HCT116 (cell line): ENCODE data around the gene HDX. TPM values are rescaled to one million over a fixed set of nuclear protein-coding genes. Genes with fewer than 3 reads are reported as not detected.

Experiments used
- ATAC-seq: fragments of 200-7000 bp; cut with Tn5 transposase; 2 replicates; pipeline ENCODE4 v1.9.1; 2020; ENCODE audit warnings: mild to moderate bottlenecking, moderate library complexity
- BruUV-seq: library from RNA; stranded (reverse); fragments of 400-500 nt; replicated peaks from 2 replicates; lab custom pipeline; 2021; lab: Mats Ljungman, UMichigan
- CTCF ChIA-PET: fragments of 300-600 bp; sonication (Branson Sonifier 250); formaldehyde crosslinking; loops from one replicate; lab custom pipeline; 2021; ENCODE audit warnings: antibody characterized with exemption; lab: Charles Lee
- POLR2A ChIA-PET: fragments of 300-600, 350-600 bp; sonication (Branson Sonifier 250); formaldehyde crosslinking; loops from one replicate; lab custom pipeline; 2021; ENCODE audit warnings: antibody characterized with exemption; lab: Charles Lee
- RAD21 ChIA-PET, 2 experiments: fragments of 300-600 bp; sonication (Branson Sonifier 250); formaldehyde crosslinking; loops; one replicate each; lab custom pipeline; 2023; ENCODE audit warnings: low total read pairs in 2 of 2; ENCODE audit not compliant: uncharacterized antibody in 2 of 2, unreplicated experiment in 2 of 2, low non-redundant PET in 1 of 2; lab: Charles Lee
- DNase-seq: peaks from one replicate; pipeline ENCODE4 v3.0.0-alpha.2; 2010; ENCODE audit warnings: low read depth, low spot score
- H2AFZ ChIP-seq: fragments of 200-600 bp; shearing (Covaris generic), sonication (generic); 2 replicates; pipeline ENCODE4 v1.6.1; 2017; ENCODE audit warnings: low read depth, mixed run types, mixed read lengths, antibody characterized with exemption, low read length; ENCODE audit not compliant: poor library complexity, severe bottlenecking
- H3K27ac ChIP-seq: 2 replicates; pipeline ENCODE4 v1.5.1; 2012; ENCODE audit warnings: low read depth, low read length
- H3K27me3 ChIP-seq: fragments of 200-600 bp; sonication (generic); 2 replicates; pipeline ENCODE4 v1.6.1; 2016; ENCODE audit warnings: mixed run types, low read length, mixed read lengths; ENCODE audit not compliant: insufficient read depth
- H3K36me3 ChIP-seq, 2 experiments: fragments of 200-500 bp in 1 of 2; fragments of 200-600 bp in 1 of 2; sonication (Bioruptor generic) in 1 of 2; sonication (generic) in 1 of 2; 2 replicates each; pipeline versions ENCODE4 v1.5.1 to v1.6.1; 2014 to 2016; ENCODE audit warnings: low read length in 2 of 2, inconsistent platforms in 1 of 2, mixed read lengths in 1 of 2, mixed run types in 1 of 2; ENCODE audit not compliant: insufficient read depth in 2 of 2, control insufficient read depth in 1 of 2
- H3K4me1 ChIP-seq, 2 experiments: fragments of 200-600 bp in 1 of 2; sonication (generic) in 1 of 2; 2 replicates each; pipeline versions ENCODE4 v1.5.1 to v1.6.1; 2012 to 2017; ENCODE audit warnings: low read length in 2 of 2, inconsistent platforms in 1 of 2, mild to moderate bottlenecking in 1 of 2, mixed read lengths in 1 of 2, mixed run types in 1 of 2, moderate library complexity in 1 of 2; ENCODE audit not compliant: insufficient read depth in 2 of 2, control insufficient read depth in 1 of 2
- H3K4me2 ChIP-seq: fragments of 200-600 bp; sonication (generic); 2 replicates; pipeline ENCODE4 v1.6.1; 2017; ENCODE audit warnings: mixed run types, low read length, mixed read lengths
- H3K4me3 ChIP-seq, 2 experiments: fragments of 200-600 bp in 1 of 2; sonication (generic) in 1 of 2; replicated peaks in 1 of 2; 2 replicates each; pipeline ENCODE4 v1.5.1; 2011 to 2016; ENCODE audit warnings: low read length in 2 of 2, control low read depth in 1 of 2, low read depth in 1 of 2, mild to moderate bottlenecking in 1 of 2, mixed read lengths in 1 of 2, mixed run types in 1 of 2
- H3K79me2 ChIP-seq: fragments of 200-600 bp; sonication (generic); 2 replicates; pipeline ENCODE4 v1.6.1; 2017; ENCODE audit warnings: mild to moderate bottlenecking, mixed run types, low read length, moderate library complexity, mixed read lengths; ENCODE audit not compliant: insufficient read depth
- H3K9ac ChIP-seq: fragments of 200-600 bp; sonication (generic); 2 replicates; pipeline ENCODE4 v1.6.1; 2016; ENCODE audit warnings: low read length, mixed read lengths
- H3K9me2 ChIP-seq: fragments of 200-600 bp; sonication (generic), shearing (Covaris generic); 2 replicates; pipeline ENCODE4 v1.6.1; 2017; ENCODE audit warnings: mixed run types, mild to moderate bottlenecking, moderate library complexity; ENCODE audit not compliant: insufficient read depth
- H3K9me3 ChIP-seq, 2 experiments: fragments of 200-500 bp in 1 of 2; fragments of 200-600 bp in 1 of 2; sonication (Bioruptor generic) in 1 of 2; sonication (generic) in 1 of 2; 2 replicates each; pipeline ENCODE4 v1.6.1; 2014 to 2017; ENCODE audit warnings: low read length in 2 of 2, mixed read lengths in 2 of 2, inconsistent platforms in 1 of 2, low read depth in 1 of 2, mild to moderate bottlenecking in 1 of 2, mixed run types in 1 of 2, moderate library complexity in 1 of 2; ENCODE audit not compliant: control insufficient read depth in 1 of 2, insufficient read depth in 1 of 2
- H4K20me1 ChIP-seq: fragments of 200-600 bp; sonication (generic), shearing (Covaris generic); 2 replicates; pipeline ENCODE4 v1.6.1; 2017; ENCODE audit warnings: mixed run types, mild to moderate bottlenecking, moderate library complexity; ENCODE audit not compliant: insufficient read depth
- CBX3 ChIP-seq: IDR thresholded peaks from 2 replicates; pipeline ENCODE4 v1.6.1; 2012; ENCODE audit warnings: low read depth
- CTCF ChIP-seq, 3 experiments: fragments of 200-600 bp in 1 of 3; sonication (generic) in 1 of 3; IDR thresholded peaks in 2 of 3; conservative IDR thresholded peaks in 1 of 3; 2 replicates each; pipeline ENCODE4 v1.5.1; 2012 to 2017; ENCODE audit warnings: low read depth in 2 of 3, low read length in 2 of 3, antibody characterized with exemption in 1 of 3, borderline replicate concordance in 1 of 3, control low read depth in 1 of 3, mild to moderate bottlenecking in 1 of 3, mixed read lengths in 1 of 3, mixed run types in 1 of 3, moderate library complexity in 1 of 3; ENCODE audit not compliant: insufficient read depth in 1 of 3
- ELF1 ChIP-seq: IDR thresholded peaks from 2 replicates; pipeline ENCODE4 v1.6.1; 2012; ENCODE audit warnings: low read depth, borderline replicate concordance
- EZH2 ChIP-seq: fragments of 200-600 bp; sonication (generic); IDR thresholded peaks from 2 replicates; pipeline ENCODE4 v1.6.1; 2017; ENCODE audit warnings: antibody characterized with exemption, mixed run types
- EZH2phosphoT487 ChIP-seq: fragments of 200-600 bp; IDR thresholded peaks from 2 replicates; pipeline ENCODE4 v1.6.1; 2018; ENCODE audit warnings: antibody characterized with exemption, borderline replicate concordance
- JUND ChIP-seq: IDR thresholded peaks from 2 replicates; pipeline ENCODE4 v1.6.1; 2012
- POLR2A ChIP-seq: IDR thresholded peaks from 2 replicates; pipeline ENCODE4 v1.7.0; 2011; ENCODE audit warnings: borderline replicate concordance; ENCODE audit not compliant: insufficient read depth, insufficient read length; ENCODE audit errors: extremely low read depth
- POLR2AphosphoS5 ChIP-seq: IDR thresholded peaks from 2 replicates; pipeline ENCODE4 v1.6.1; 2011; ENCODE audit warnings: mild to moderate bottlenecking, low read depth, low read length, moderate library complexity
- REST ChIP-seq: IDR thresholded peaks from 2 replicates; pipeline ENCODE4 v1.6.1; 2012; ENCODE audit warnings: low read depth
- SIN3A ChIP-seq: IDR thresholded peaks from 2 replicates; pipeline ENCODE4 v1.6.1; 2012; ENCODE audit warnings: low read depth
- SP1 ChIP-seq: IDR thresholded peaks from 2 replicates; pipeline ENCODE4 v1.6.1; 2012; ENCODE audit warnings: low read depth
- SRF ChIP-seq: IDR thresholded peaks from 2 replicates; pipeline ENCODE4 v1.6.1; 2012; ENCODE audit warnings: low read depth
- YY1 ChIP-seq: IDR thresholded peaks from 2 replicates; pipeline ENCODE4 v1.6.1; 2011; ENCODE audit warnings: low read length, low read depth, moderate library complexity, mild to moderate bottlenecking; ENCODE audit not compliant: insufficient replicate concordance; ENCODE audit errors: extremely low read depth
- ZFX ChIP-seq: fragments of 450-650 bp; IDR thresholded peaks from 2 replicates; pipeline ENCODE4 v1.6.1; 2017
- ZNF274 ChIP-seq: fragments of 200-500 bp; sonication (Bioruptor generic); IDR thresholded peaks from 2 replicates; pipeline ENCODE4 v1.6.1; 2014; ENCODE audit warnings: mild to moderate bottlenecking, low read depth, low read length, inconsistent platforms
- intact Hi-C: fragments of 100-400 bp; cut with micrococcal nuclease; formaldehyde crosslinking; loops from 2 replicates; pipeline ENCODE4 v1.10.0; 2022
- total RNA-seq: library from RNA; stranded (reverse); gene quantifications from one replicate; pipeline ENCODE4 v1.2.1, GENCODE V29; 2021; ENCODE audit not compliant: unreplicated experiment

Gene HDX
- total RNA-seq, 1 experiment from 2014 or later = not detected

- no peak overlapping the region for H3K4me2 ChIP-seq
- BruUV-seq = no TSS peak
- no peaks in the 10 kb centered on the region for H3K9me3 ChIP-seq
- no peaks in the 10 kb centered on the region for H3K27me3 ChIP-seq
- no peak overlapping the region for H3K27ac ChIP-seq
- POLR2A ChIA-PET = no interaction called here
- no peak for TF ChIP-seq EZH2
- no peak for TF ChIP-seq SIN3A
- DNase-seq = no peak
- no peaks in the 10 kb centered on the region for H4K20me1 ChIP-seq
- ATAC-seq = no peak
- RAD21 ChIA-PET = no interaction called here
- H3K9me2 ChIP-seq = no peaks in the 10 kb centered on the region
- no peaks in the 10 kb centered on the region for H3K4me1 ChIP-seq
- H3K4me3 ChIP-seq = no peak overlapping the region
- no peaks in the 10 kb centered on the region for H3K36me3 ChIP-seq
- CTCF ChIA-PET = no interaction called here
- intact Hi-C loops = no loop called here
- no peak overlapping the region for H3K9ac ChIP-seq
- H3K79me2 ChIP-seq = no peaks in the 10 kb centered on the region
- no peak overlapping the region for H2AFZ ChIP-seq
Measured at GRCh38 chrX:84320023-84320422, 182.2 kb downstream of the HDX start.

GRCh38 chrX:84318661-84319060, 183.6 kb downstream of the HDX start:
- no peak for DNase-seq
- no TSS peak for BruUV-seq
- H2AFZ ChIP-seq = no peak overlapping the region
- no peaks in the 10 kb centered on the region for H3K9me2 ChIP-seq
- no peaks in the 10 kb centered on the region for H4K20me1 ChIP-seq
- intact Hi-C loops = no loop called here
- CTCF ChIA-PET = no interaction called here
- no peak for ATAC-seq
- RAD21 ChIA-PET = no interaction called here
- no peak overlapping the region for H3K27ac ChIP-seq
- no peaks in the 10 kb centered on the region for H3K36me3 ChIP-seq
- no peak overlapping the region for H3K4me2 ChIP-seq
- no peaks in the 10 kb centered on the region for H3K9me3 ChIP-seq
- H3K79me2 ChIP-seq = no peaks in the 10 kb centered on the region
- no peak overlapping the region for H3K9ac ChIP-seq
- POLR2A ChIA-PET = no interaction called here
- H3K4me1 ChIP-seq = no peaks in the 10 kb centered on the region
- H3K27me3 ChIP-seq = no peaks in the 10 kb centered on the region
- H3K4me3 ChIP-seq = no peak overlapping the region
- TF ChIP-seq CTCF (IDR thresholded peaks at IDR 0.05 in 2 of 3, conservative IDR thresholded peaks at IDR 0.05 in 1 of 3; ENCODE audit: borderline replicate concordance in 1 of 3, insufficient read depth in 1 of 3, low read depth in 2 of 3, low read length in 2 of 3) (no peak), SP1 (no peak), SIN3A (no peak), EZH2 (no peak), REST (no peak), YY1 (no peak), POLR2AphosphoS5 (no peak), SRF (no peak), ZNF274 (no peak), ELF1 (no peak), JUND (no peak), POLR2A (no peak), CBX3 (no peak), ZFX (no peak), EZH2phosphoT487 (no peak)
